Fibroblast of lung (primary cell): ENCODE data around the gene TARS2. TPM values are rescaled to one million over a fixed set of nuclear protein-coding genes. Genes with fewer than 3 reads are reported as not detected.

ENCODE experiments used
- DNase-seq, 2 donors: peaks; one replicate each; pipeline versions ENCODE4 v3.0.0 to v3.0.0-alpha.2; 2010; ENCODE audit warnings: low read depth in 2 of 2
- H2AFZ ChIP-seq: 2 replicates; pipeline ENCODE4 v1.5.1; 2012; ENCODE audit warnings: low read length, control low read depth, inconsistent platforms
- H3K27ac ChIP-seq: 2 replicates; pipeline ENCODE4 v1.5.1; 2011; ENCODE audit warnings: low read length, control low read depth; ENCODE audit not compliant: insufficient read depth
- H3K27me3 ChIP-seq: 2 replicates; pipeline ENCODE4 v1.5.1; 2011; ENCODE audit warnings: mild to moderate bottlenecking, low read length; ENCODE audit not compliant: control insufficient read depth, insufficient read depth
- H3K36me3 ChIP-seq: 2 replicates; pipeline ENCODE4 v1.5.1; 2011; ENCODE audit warnings: low read length; ENCODE audit not compliant: control insufficient read depth, insufficient read depth
- H3K4me1 ChIP-seq: 2 replicates; pipeline ENCODE4 v1.5.1; 2011; ENCODE audit warnings: low read length; ENCODE audit not compliant: control insufficient read depth, insufficient read depth; ENCODE audit errors: extremely low read depth
- H3K4me2 ChIP-seq: 2 replicates; pipeline ENCODE4 v1.5.1; 2011; ENCODE audit warnings: low read length, control low read depth; ENCODE audit not compliant: insufficient read depth; ENCODE audit errors: extremely low read depth
- H3K4me3 ChIP-seq, 4 experiments: fragments of 200-600 bp in 1 of 4; sonication (generic) in 1 of 4; replicated peaks in 1 of 4; 2 replicates each; pipeline ENCODE4 v1.5.1; 2011 to 2016; ENCODE audit warnings: low read length in 4 of 4, low read depth in 3 of 4, mild to moderate bottlenecking in 3 of 4, control low read depth in 2 of 4, inconsistent platforms in 1 of 4, mixed read lengths in 1 of 4; ENCODE audit not compliant: insufficient read depth in 1 of 4; ENCODE audit errors: control extremely low read depth in 1 of 4
- H3K79me2 ChIP-seq: 2 replicates; pipeline ENCODE4 v1.5.1; 2012; ENCODE audit warnings: mild to moderate bottlenecking, low read length, inconsistent platforms; ENCODE audit not compliant: control insufficient read depth, insufficient read depth
- H3K9ac ChIP-seq: 2 replicates; pipeline ENCODE4 v1.5.1; 2011; ENCODE audit warnings: mild to moderate bottlenecking, low read length, control low read depth; ENCODE audit not compliant: insufficient read depth
- H3K9me3 ChIP-seq: 2 replicates; pipeline ENCODE4 v1.5.1; 2012; ENCODE audit warnings: low read depth, low read length; ENCODE audit not compliant: control insufficient read depth, insufficient read depth
- H4K20me1 ChIP-seq: 2 replicates; pipeline ENCODE4 v1.5.1; 2011; ENCODE audit warnings: low read length; ENCODE audit not compliant: control insufficient read depth, insufficient read depth; ENCODE audit errors: extremely low read depth
- EZH2 ChIP-seq: IDR thresholded peaks from 2 replicates; pipeline ENCODE4 v1.5.1; 2012; ENCODE audit warnings: low read length, control low read depth, mild to moderate bottlenecking; ENCODE audit errors: missing control alignments
- polyA plus RNA-seq, 2 donors: library from polyadenylated mRNA; depleted of rRNA in 1 of 2; stranded (reverse) in 1 of 2; unstranded in 1 of 2; fragments of >200 nt; gene quantifications; 2 replicates each; pipeline ENCODE4 v1.2.1, GENCODE V29; 2011 to 2012; ENCODE audit warnings: missing spikeins in 1 of 2
- total RNA-seq: library from RNA; depleted of rRNA; stranded (reverse); fragments of >200 nt; gene quantifications from 2 replicates; pipeline ENCODE4 v1.2.1, GENCODE V29; 2014
- TF ChIP-seq, protein P1 (sequence below), 2 donors: IDR thresholded peaks in 1 of 2; conservative IDR thresholded peaks in 1 of 2; 1 replicate in 1 of 2; 2 replicates in 1 of 2; pipeline ENCODE4 v1.5.1; 2011 to 2012; ENCODE audit warnings: low read length in 2 of 2, control low read depth in 1 of 2, inconsistent platforms in 1 of 2, low read depth in 1 of 2, mild to moderate bottlenecking in 1 of 2

The TARS2 gene
- total and polyA plus RNA-seq, 2 donors (not counting 1 experiment from before 2014, with no cell fraction given): 7.4 to 17.3 TPM

DNA sequence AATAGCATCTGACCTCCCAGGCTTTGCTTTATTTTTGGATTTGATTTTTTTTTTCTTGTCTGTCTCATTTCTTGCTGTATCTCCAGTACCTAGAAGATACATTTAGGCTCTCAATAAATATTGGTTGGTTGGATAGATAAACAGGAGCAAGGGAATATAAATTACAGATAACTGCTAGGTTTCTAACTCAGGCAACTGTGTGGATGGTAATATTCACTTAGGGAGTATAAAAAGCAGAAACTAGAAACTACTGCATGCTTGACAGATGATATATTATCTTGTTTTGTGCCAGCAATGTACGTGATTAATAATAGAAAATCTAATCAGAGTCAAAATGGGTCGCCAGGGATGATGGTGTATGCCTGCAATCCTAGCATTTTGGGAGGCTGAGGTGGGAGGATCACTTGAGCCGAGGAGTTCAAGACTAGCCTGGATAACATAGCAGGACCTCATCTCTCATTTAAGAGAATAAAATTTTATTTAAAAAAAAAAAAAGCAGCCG lies 31.0 kb upstream of the TARS2 start:
- H3K27me3 ChIP-seq: no peaks in the 10 kb centered on the region
- H4K20me1 ChIP-seq: no peaks in the 10 kb centered on the region
- no peak for DNase-seq
- H2AFZ ChIP-seq: no peak overlapping the region
- no peak overlapping the region for H3K9ac ChIP-seq
- H3K4me1 ChIP-seq: no peaks in the 10 kb centered on the region
- H3K79me2 ChIP-seq: no peaks in the 10 kb centered on the region
- H3K9me3 ChIP-seq: no peaks in the 10 kb centered on the region
- TF ChIP-seq EZH2: no peak
- TF ChIP-seq, protein P1, sequence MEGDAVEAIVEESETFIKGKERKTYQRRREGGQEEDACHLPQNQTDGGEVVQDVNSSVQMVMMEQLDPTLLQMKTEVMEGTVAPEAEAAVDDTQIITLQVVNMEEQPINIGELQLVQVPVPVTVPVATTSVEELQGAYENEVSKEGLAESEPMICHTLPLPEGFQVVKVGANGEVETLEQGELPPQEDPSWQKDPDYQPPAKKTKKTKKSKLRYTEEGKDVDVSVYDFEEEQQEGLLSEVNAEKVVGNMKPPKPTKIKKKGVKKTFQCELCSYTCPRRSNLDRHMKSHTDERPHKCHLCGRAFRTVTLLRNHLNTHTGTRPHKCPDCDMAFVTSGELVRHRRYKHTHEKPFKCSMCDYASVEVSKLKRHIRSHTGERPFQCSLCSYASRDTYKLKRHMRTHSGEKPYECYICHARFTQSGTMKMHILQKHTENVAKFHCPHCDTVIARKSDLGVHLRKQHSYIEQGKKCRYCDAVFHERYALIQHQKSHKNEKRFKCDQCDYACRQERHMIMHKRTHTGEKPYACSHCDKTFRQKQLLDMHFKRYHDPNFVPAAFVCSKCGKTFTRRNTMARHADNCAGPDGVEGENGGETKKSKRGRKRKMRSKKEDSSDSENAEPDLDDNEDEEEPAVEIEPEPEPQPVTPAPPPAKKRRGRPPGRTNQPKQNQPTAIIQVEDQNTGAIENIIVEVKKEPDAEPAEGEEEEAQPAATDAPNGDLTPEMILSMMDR (conservative IDR thresholded peaks at IDR 0.05 in 1 of 2, IDR thresholded peaks at IDR 0.05 in 1 of 2; ENCODE audit: low read depth in 1 of 2, low read length in 2 of 2): no peak
- no peak overlapping the region for H3K4me2 ChIP-seq
- peaks cover 4% of the 10 kb centered on the region for H3K36me3 ChIP-seq
- no peak overlapping the region for H3K27ac ChIP-seq
- H3K4me3 ChIP-seq: no peak overlapping the region

DNA sequence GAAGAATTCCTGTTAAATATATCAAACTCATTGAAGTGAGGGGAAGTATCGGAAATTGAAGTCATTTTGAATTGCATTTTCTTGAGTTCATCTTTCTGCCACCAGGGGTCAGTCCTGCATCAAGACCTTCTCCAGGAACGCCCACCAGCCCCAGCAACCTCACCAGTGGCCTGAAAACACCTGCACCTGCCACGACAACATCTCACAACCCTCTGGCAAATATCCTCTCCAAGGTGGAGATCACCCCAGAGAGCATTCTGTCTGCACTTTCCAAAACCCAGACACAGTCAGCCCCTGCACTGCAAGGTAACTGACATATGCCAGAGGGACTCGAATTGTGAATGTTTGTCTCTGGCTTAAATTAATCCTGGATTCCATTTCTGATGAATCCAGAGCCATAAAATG lies 22.8 kb upstream of the TARS2 start:
- Histone ChIP-seq H2AFZ (no peak overlapping the region), H3K27ac (no peak overlapping the region), H3K9ac (no peak overlapping the region), H3K4me1 (no peaks in the 10 kb centered on the region), H3K36me3 (peaks cover 2% of the 10 kb centered on the region), H3K9me3 (no peaks in the 10 kb centered on the region), H3K4me2 (no peak overlapping the region), H3K27me3 (no peaks in the 10 kb centered on the region), H4K20me1 (no peaks in the 10 kb centered on the region), H3K4me3 (no peak overlapping the region), H3K79me2 (no peaks in the 10 kb centered on the region)
- TF ChIP-seq EZH2: no peak
- TF ChIP-seq, protein P1 (conservative IDR thresholded peaks at IDR 0.05 in 1 of 2, IDR thresholded peaks at IDR 0.05 in 1 of 2; ENCODE audit: low read depth in 1 of 2, low read length in 2 of 2): peak; percentile 69 to 76
- DNase-seq: peak; percentile 46 to 68

DNA sequence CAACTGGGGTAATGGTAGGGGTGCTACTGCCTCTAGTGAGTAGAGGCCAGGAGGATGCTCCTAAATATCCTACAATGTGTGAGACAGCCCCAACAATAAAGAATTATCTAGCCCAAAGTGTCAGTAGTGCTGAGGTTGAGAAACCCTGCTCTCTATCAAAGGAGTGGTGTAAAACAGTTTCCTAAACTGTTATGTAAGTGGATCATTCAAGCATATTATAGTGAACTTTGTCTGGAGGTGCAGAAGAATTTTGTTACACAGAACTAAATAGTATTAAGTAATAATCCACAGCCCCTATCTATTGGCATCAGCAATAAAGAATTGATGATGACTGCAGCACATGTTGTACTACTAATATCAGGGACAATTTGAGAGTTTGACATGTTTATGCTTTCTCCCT lies 20.3 kb upstream of the TARS2 start:
- H2AFZ ChIP-seq: no peak overlapping the region
- H3K36me3 ChIP-seq: peaks cover 12% of the 10 kb centered on the region
- H4K20me1 ChIP-seq: no peaks in the 10 kb centered on the region
- no peak overlapping the region for H3K4me2 ChIP-seq
- H3K9ac ChIP-seq: no peak overlapping the region
- H3K9me3 ChIP-seq: no peaks in the 10 kb centered on the region
- TF ChIP-seq, protein P1 (conservative IDR thresholded peaks at IDR 0.05 in 1 of 2, IDR thresholded peaks at IDR 0.05 in 1 of 2; ENCODE audit: low read depth in 1 of 2, low read length in 2 of 2): no peak
- no peak for TF ChIP-seq EZH2
- no peaks in the 10 kb centered on the region for H3K27me3 ChIP-seq
- H3K4me1 ChIP-seq: no peaks in the 10 kb centered on the region
- no peak for DNase-seq
- H3K4me3 ChIP-seq: no peak overlapping the region
- H3K27ac ChIP-seq: no peak overlapping the region
- no peaks in the 10 kb centered on the region for H3K79me2 ChIP-seq
